ENCODE results near the gene FMN2. TPM values are rescaled to one million over a fixed set of nuclear protein-coding genes. Genes with fewer than 3 reads are reported as not detected.

FMN2 gene
- total RNA-seq, 1 experiment from 2014 or later = 0.59 TPM

GRCh38 chr1:240413732-240414131, 322.0 kb downstream of the FMN2 start:
- no peaks in the 10 kb centered on the region for H3K4me1 Mint-ChIP-seq
- no peaks in the 10 kb centered on the region for H3K9me3 ChIP-seq (ENCODE audit: control insufficient read depth, low read depth, low read length)
- H4K8ac ChIP-seq (replicated peaks; ENCODE audit: insufficient read length, low read depth, low read length) = no peak overlapping the region
- WGBS (ENCODE audit: extremely low coverage, insufficient read length, low lambda C conversion rate) = no CpG with 5 or more reads among the region's 5 CpGs
- no peak overlapping the region for H3K27ac ChIP-seq (ENCODE audit: insufficient read length, low read depth, low read length)
- TF ChIP-seq, protein P1, sequence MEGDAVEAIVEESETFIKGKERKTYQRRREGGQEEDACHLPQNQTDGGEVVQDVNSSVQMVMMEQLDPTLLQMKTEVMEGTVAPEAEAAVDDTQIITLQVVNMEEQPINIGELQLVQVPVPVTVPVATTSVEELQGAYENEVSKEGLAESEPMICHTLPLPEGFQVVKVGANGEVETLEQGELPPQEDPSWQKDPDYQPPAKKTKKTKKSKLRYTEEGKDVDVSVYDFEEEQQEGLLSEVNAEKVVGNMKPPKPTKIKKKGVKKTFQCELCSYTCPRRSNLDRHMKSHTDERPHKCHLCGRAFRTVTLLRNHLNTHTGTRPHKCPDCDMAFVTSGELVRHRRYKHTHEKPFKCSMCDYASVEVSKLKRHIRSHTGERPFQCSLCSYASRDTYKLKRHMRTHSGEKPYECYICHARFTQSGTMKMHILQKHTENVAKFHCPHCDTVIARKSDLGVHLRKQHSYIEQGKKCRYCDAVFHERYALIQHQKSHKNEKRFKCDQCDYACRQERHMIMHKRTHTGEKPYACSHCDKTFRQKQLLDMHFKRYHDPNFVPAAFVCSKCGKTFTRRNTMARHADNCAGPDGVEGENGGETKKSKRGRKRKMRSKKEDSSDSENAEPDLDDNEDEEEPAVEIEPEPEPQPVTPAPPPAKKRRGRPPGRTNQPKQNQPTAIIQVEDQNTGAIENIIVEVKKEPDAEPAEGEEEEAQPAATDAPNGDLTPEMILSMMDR (conservative IDR thresholded peaks at IDR 0.05) = no peak
- no peak overlapping the region for H3K9ac ChIP-seq (ENCODE audit: extremely low read depth, insufficient read length, low read length)
- no peak overlapping the region for H3K4me2 ChIP-seq (ENCODE audit: insufficient read depth, insufficient read length, low read length)
- H4K91ac ChIP-seq (ENCODE audit: insufficient read length, low read depth, low read length) = no peak overlapping the region
- no peak overlapping the region for H2BK120ac ChIP-seq (ENCODE audit: low read depth, low read length, poor library complexity, severe bottlenecking)
- no peak overlapping the region for H3K4ac ChIP-seq (ENCODE audit: low read depth, low read length)
- H3K56ac ChIP-seq (ENCODE audit: insufficient read length, low read depth, low read length) = no peak overlapping the region
- no peak overlapping the region for H3K18ac ChIP-seq (ENCODE audit: insufficient read length, low read depth, low read length)
- no peak overlapping the region for H3K27ac Mint-ChIP-seq
- no peaks in the 10 kb centered on the region for H3K36me3 Mint-ChIP-seq (ENCODE audit: insufficient read depth in 1 of 3, low read depth in 3 of 3)
- no peak overlapping the region for H2BK20ac ChIP-seq (ENCODE audit: low read depth, low read length, poor library complexity, severe bottlenecking)
- no peak overlapping the region for H2AK5ac ChIP-seq (ENCODE audit: insufficient read length, low read length)
- H2BK5ac ChIP-seq (ENCODE audit: insufficient read length, low read length) = no peak overlapping the region
- no peak overlapping the region for H2BK12ac ChIP-seq (ENCODE audit: insufficient read length, low read depth, low read length)
- no peak overlapping the region for H3K23ac ChIP-seq (ENCODE audit: insufficient read length, low read depth, low read length)
- H3K23me2 ChIP-seq (ENCODE audit: insufficient read length, low read depth, low read length, poor library complexity, severe bottlenecking) = no peaks in the 10 kb centered on the region
- no peaks in the 10 kb centered on the region for H3K27me3 Mint-ChIP-seq (ENCODE audit: low read depth)
- H3K4me1 ChIP-seq (ENCODE audit: insufficient read depth, low read length) = no peaks in the 10 kb centered on the region
- H3K27me3 ChIP-seq (ENCODE audit: insufficient read depth, low read length) = no peaks in the 10 kb centered on the region
- H3K79me2 ChIP-seq (ENCODE audit: insufficient read depth, low read length) = no peaks in the 10 kb centered on the region
- H3K9me3 Mint-ChIP-seq = no peaks in the 10 kb centered on the region
- H3T11ph ChIP-seq (ENCODE audit: low read length) = no peak overlapping the region
- no peak overlapping the region for H2AFZ ChIP-seq (ENCODE audit: low read length)
- no peak overlapping the region for H3K4me3 Mint-ChIP-seq
- no peak overlapping the region for H3K14ac ChIP-seq (ENCODE audit: insufficient read depth, low read length)
- H2BK15ac ChIP-seq (ENCODE audit: low read depth, low read length) = no peak overlapping the region
- H4K20me1 ChIP-seq (ENCODE audit: control insufficient read depth, insufficient read depth, insufficient read length) = no peaks in the 10 kb centered on the region
- no peak for DNase-seq
- H3K79me1 ChIP-seq (ENCODE audit: insufficient read depth, low read depth, low read length, poor library complexity, severe bottlenecking) = no peaks in the 10 kb centered on the region
- H4K5ac ChIP-seq (ENCODE audit: insufficient read length, low read depth, low read length) = no peak overlapping the region
